NCI-H2196 (cell line): Measurements from ENCODE around the gene KRT78.
"Not testable (repeated sequence)": the region's sequence is repeated elsewhere in the genome, so short reads cannot be mapped to it uniquely, and the experiment has no call there.

Experiments
- DNase-seq: peaks from one replicate; lab custom pipeline; 2025; ENCODE audit not compliant: unreplicated experiment; lab: John Stamatoyannopoulos, UW

Gene KRT78

DNA sequence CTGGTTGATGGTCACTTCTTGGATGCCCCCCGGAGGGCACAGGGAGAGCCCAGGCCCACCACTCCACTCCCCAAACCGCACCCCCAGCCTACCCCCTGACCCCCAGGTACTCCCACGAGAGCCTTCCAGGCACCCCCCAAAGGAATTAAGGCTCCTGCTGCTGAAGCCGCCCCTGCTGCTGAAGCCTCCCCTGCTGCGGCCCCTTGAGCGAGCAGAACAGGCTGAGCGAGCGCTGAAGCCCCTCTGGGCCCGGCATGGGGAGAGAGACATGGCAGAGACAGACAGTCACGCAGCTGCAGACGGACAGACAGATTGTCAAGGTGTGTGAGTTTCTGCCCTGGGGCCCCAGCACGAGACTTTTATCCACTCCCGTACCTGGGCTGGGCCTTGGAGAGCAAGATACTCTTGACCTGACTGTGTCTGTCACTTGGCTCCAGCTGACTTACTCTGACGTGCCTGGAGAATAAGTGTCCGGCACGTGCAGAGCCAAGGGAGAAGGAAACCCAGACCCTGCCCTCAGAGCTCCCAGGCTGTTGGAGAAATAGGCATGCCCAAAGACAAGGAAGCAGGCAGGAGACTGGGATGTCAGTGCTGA lies at the start of gene KRT78:
KRT78 (minus strand) TSS at position 334 of the 595 bp plus-strand sequence; CDS start at position 270, 64 bp downstream.
- DNase-seq = no peak

GRCh38 chr12:52896190-52897100 lies 47.7 kb upstream of the KRT78 start:
- DNase-seq = no peak

- DNase-seq = no peak
These were observed 47.0 kb upstream of the KRT78 start for GRCh38 chr12:52895726-52896189.

GRCh38 chr12:52892974-52893373 lies 44.2 kb upstream of the KRT78 start:
- DNase-seq = no peak

- no peak for DNase-seq
These were observed 43.5 kb upstream of the KRT78 start for GRCh38 chr12:52892207-52892852.

GRCh38 chr12:52891044-52891443 lies 42.2 kb upstream of the KRT78 start:
- DNase-seq = no peak

DNA sequence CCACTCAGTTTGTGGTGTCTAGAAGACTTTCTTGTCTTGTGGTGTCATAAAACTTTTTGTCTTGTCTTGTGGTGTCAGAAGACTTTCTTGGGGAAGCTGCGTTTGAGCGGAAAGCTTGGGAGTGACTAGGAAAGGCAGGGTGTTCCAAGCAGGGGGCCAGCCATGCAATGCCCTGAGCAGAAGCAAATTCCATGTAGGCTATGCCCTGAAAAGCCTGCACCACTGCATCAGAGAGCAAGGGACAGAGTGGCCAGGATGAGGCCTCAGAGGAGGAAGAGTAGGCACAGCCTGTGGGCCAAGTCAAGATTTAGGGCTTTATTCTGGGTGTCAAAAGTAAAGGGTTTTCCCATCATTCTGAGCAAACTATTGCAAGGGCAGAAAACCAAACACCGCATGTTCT lies 41.6 kb upstream of the KRT78 start:
- no peak for DNase-seq

GRCh38 chr12:52884526-52885293 lies 35.9 kb upstream of the KRT78 start:
- DNase-seq = peak; percentile 77

DNA sequence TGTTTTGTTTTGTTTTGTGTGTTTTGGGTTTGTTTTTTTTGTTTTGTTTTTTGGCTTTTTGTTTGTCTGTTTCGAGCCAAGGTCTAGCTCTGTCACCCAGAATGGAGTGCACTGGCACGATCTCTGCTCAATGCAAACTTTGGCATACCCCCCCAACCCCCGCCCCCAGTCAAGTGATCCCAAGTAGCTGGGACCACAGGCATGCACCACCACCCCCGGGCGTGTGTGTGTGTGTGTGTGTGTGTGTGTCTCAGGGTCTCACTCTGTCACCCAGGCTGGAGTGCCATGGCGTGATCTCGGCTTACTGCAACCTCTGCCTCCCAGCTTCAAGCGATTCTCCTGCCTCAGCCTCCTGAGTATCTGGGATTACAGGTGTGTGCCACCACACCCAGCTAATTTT lies 31.7 kb upstream of the KRT78 start:
- DNase-seq = not testable (repeated sequence)

DNA sequence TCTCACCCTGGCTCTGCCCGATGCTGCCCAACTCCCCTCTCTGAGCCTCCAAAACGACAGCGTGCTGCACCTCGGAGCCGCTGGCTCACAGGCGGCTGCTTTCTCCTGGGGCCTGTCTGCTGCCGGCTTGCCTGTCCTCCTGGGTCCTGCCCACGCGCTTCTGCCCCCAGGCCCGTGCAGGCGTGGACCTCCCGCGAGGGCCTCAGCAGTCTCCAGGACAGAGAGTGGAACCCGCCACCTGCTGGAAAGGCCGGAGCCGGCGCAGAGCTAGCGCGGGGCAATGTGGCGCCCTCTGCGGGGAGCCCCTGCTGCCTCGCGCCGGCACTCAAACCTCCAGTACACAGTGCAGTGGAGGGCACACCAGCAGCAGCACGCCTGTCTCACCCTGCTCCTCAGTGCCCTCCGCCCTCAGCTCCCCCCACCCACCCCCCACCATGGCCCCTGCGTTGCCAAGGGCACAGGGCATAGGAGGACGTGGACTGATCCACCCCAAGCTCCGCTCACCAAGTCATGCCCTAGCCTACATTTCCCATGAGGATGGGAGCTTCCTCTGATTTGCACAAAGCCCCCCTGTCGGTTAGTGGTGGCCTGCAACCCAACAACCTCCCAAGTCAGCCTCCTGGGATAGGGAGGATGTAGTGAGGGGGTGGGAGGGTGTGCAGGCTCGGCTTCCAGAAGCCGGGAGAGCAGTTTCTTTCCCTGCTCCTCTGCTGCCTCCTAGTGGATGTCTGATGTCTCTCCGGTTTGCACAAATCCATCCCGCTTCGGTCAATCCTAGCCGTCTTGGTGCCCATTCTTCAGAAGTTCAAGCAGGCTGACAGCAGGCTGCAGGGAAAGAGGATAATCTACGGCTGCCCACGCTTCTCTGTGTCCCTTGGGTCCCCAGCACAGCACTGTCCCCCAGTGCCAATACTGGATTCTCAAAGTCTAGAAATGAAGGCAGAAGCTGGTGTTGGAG lies 30.9 kb upstream of the KRT78 start:
- DNase-seq = peak; percentile 89

DNA sequence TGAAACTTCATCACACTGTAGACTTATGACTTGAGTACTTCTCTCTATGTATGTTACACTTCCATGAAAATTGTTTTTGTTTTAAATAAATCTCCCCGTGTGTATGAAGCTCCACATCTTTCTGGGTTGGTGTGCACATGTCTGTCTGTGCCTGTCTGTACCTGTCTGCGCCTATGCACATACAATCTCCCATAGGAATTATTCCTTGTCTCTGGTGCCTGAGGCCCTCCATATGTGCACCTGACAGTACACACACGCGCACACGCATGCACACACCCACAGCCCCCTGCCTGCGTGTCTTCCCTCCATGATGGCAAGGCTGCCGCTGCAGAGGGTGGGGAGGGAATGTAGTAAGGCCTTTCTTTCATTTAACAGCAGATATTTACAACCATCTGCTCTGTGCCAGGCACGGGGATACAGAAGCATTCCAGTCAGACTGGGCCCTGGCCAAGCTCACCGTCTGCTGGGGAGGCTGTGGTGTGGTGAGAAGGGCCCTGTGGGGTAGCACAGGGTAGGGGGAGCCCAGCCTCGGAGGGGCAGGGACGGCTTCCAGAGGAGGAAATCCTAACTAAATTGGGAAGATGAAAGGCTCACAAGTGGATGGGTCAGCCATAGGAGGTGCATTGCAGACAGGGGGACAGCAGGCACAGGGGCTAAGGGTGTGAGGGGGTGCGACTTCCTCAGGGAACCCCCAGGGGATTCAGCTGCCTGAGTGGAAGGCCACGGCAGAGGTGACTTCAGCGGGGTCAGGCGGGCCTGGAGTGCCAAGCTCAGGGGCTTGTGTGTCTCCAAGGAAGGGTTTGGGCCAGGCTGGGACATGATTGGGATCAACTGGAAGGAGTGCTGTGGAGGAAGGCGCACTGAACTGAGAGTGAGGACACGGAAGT lies 30.0 kb upstream of the KRT78 start:
- DNase-seq = no peak

DNA sequence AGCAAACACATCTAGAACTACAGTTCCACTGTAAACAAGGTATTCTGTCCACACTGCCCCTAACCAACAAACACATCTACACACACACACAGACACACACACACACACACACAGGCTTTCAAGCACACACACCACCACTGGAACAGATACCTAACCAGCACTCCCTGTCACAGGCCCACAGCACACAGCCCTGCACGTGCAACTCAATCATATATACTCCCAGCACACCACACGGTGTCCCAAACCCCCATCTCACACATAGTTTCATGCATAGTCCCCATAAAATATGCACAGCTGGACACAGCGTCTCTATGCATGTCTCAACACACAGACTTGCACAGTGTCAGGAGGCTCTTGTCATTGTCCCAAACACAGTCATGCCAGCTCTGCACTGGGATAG lies 28.4 kb upstream of the KRT78 start:
- DNase-seq = no peak

- DNase-seq = peak; percentile 20
These were observed 27.6 kb upstream of the KRT78 start for GRCh38 chr12:52876372-52876771.

DNA sequence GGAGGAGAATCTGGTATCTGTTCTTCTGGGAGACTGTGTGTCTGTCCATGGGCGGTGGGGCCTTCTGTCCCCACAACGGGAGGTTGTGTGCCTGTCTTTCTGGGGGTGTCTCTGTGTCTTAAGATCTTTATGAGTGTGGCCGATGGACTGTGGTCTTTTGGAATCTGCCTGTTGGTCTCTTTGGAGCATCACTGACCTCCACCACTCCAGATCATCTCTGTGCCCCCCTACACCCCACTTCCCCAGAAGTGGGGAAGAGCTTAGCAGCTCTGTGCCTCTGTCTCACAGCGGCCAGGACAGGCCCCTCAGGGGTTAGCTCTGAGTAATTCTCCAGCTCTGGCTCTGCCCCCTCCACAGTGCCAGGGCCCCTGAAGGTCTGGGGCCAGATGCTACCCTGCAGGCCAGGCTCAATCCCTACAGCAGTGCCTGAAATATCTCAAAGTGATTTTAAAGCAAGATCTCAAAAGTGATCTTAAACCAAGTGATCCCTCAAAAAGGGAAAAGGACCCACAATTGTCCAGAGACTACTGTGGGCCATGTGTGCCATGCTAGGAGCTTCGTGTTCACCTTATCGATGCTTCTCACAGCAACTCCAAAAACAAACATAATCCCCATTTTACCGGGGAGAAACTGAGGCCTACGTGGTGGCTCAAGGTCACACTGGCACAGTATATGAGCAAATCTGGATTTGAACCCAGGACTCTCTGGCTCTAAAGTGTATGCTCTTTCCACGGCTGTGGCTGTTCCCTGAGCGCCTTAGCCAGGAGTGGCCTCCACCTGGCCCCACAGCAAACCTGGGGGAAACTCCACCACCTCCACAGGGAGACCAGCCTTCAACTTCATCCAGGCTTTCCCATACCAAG lies 26.0 kb upstream of the KRT78 start:
- DNase-seq = no peak

- no peak for DNase-seq
These were observed 25.2 kb upstream of the KRT78 start for GRCh38 chr12:52873832-52874572.

DNA sequence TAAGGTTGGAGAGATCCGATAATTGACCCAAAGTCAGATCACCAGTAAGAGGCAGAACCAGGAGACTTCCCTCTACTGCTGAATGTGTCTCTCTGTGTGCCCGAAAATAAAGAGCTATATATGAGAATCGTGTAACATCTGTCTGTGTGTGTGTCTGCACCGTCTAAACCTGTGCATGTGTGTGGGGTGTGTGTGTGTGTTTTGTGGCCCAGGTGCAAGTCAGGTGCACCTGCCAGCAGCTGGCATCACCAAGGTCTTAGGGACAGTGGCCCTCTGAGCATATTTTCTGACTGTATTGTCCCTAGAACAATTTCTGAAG lies 24.7 kb upstream of the KRT78 start:
- no peak for DNase-seq

DNA sequence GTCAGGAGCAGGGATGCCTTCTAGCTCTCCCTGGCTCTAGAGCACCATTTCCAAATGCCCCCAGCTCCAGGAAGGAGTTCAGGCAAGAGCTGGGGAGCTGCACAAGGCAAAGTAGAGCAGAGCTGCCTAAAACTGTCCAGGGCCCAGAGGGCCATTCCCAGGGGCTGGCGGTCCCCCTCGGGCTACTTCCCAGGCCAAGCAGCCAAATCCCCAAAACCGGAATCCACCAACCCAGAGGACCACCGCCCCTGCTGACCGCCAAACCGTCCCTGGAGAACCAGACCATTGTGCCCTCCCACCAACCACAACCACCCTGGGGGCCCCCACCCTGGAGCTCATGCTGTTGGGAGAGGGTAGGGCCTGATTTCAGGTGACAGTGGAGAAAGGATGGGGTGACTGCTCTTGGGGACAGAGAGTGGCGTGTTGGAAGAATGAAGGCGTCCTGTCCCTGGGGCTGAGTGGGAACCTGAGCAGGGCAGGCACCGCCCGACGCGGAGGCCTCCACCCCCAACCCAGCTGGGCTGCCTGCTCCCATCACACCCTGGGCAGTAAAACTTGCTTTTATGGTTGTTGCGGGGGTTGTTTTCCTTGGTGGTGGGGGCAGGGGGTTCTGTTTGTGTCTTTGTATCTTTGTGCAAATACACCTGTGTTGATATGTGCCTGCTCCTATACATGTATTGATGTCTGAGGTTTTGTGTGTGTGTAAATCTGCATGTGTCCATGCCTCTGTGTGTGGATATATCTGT lies 24.0 kb upstream of the KRT78 start:
- DNase-seq = no peak
